ENCODE data around the gene AKT3. TPM values are rescaled to one million over a fixed set of nuclear protein-coding genes. Genes with fewer than 3 reads are reported as not detected.
"Not testable (repeated sequence)": the region's sequence is repeated elsewhere in the genome, so short reads cannot be mapped to it uniquely, and the experiment has no call there.

The AKT3 gene
- total RNA-seq, 2 experiments from 2014 or later: 63.3 to 78.2 TPM

DNA sequence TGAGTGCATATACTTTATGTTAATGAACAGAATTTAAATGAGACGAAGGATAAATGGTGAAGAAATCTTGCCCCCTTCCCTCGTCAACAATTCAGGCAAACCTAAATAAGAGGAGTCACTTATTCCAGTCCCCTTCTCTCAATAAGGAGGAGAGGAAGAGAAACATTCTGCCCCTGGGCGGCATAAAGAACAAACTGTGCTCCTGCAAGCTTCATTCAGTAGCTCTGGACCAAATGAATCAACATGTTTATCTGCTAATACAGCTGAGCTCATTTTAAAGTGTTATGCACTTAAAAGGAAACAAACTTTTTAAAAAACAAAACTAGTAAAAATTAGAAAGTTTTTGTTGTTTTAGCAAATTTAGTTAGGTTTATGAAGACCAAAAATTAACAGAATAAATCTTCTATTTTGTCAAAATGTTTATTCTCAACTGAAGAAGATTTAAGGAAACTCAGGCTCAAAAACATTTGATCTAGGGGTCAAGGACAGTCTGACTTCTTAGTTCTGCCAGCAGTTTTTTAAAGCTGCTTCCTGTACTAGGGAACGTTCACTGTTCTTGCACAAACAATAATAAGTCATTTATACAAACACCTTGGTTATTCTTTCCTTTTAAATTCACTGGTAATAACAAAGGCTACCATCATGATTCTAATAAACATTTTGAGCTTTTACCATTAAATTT, 58.3 kb downstream of the AKT3 start:
- ATAC-seq (ENCODE audit: low read depth): no peak
- no peak overlapping the region for H3K27ac Mint-ChIP-seq
- POLR2A ChIA-PET: no interaction called here
- no peaks in the 10 kb centered on the region for H3K27me3 Mint-ChIP-seq
- DNase-seq: no peak
- peaks cover 2% of the 10 kb centered on the region for H3K9me3 Mint-ChIP-seq
- H3K4me3 Mint-ChIP-seq: no peak overlapping the region
- peaks cover 5% of the 10 kb centered on the region for H3K4me1 Mint-ChIP-seq
- peaks cover 7% of the 10 kb centered on the region for H3K36me3 Mint-ChIP-seq

DNA sequence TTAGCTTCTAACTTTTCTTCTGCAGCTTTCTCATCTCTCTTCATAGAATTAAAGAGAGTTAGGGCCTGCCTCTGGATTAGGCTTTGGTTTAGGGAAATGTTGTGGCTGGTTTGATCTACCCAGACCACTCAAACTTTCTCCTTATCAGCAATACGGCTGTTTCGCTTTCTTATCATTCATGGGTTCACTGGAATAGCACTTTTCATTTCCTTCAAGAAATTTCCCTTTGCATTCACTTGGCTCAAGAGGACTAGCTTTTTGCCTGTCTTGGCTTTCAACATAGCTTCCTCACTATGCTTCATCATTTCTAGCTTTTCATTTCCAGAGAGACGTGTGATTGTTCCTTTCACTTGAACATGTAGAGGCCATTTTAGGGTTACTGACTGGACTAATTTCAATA, 59.6 kb downstream of the AKT3 start:
- Mint-ChIP-seq H3K27ac (no peak overlapping the region), H3K4me1 (peaks cover 5% of the 10 kb centered on the region), H3K36me3 (peaks cover 5% of the 10 kb centered on the region), H3K27me3 (no peaks in the 10 kb centered on the region), H3K9me3 (peaks cover 2% of the 10 kb centered on the region), H3K4me3 (no peak overlapping the region)
- ATAC-seq (ENCODE audit: low read depth): no peak
- POLR2A ChIA-PET: no interaction called here
- DNase-seq: no peak

DNA sequence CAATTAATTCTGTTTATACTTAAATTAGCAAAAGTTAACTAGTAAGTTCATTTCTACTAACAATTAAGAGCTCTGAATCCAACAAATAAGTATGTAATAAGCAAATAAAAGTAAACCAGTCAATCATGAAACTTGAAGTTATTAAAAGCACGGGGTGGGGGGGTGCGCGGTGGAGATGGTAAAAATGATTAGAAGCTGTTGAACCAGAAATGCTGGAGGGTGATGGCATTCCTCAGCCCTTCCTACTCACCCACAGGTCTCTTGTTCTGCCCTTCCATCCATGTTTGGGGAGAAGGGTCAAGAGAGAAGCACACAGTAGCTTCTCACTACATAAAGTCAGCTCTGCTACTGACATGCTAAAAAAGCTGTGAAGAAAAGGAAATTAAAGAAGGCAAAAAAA, 63.5 kb downstream of the AKT3 start:
- ATAC-seq (ENCODE audit: low read depth) (no peak), DNase-seq (no peak)
- Mint-ChIP-seq H3K4me1 (peaks cover 4% of the 10 kb centered on the region), H3K27ac (no peak overlapping the region), H3K4me3 (no peak overlapping the region), H3K36me3 (peaks cover 5% of the 10 kb centered on the region), H3K9me3 (peaks cover 2% of the 10 kb centered on the region), H3K27me3 (no peaks in the 10 kb centered on the region)
- POLR2A ChIA-PET: no interaction called here

DNA sequence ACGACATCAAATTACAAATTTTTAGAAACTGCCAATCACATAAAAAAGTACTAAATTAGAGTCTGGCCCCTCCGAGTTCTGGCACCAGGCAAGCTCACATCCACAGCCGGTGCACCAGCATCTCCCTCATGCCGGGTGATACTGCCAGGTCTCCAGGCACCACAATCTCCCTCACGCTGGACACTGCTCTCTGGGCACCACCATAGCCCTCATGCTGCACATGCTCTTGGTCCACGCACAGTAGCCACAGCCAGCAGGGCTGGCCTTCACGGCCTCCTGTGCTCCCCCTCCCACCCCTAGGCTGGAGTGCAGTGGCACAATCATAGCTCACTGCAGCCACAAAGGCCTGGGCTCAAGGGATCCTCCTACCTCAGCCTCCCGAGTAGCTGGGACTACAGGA, 65.5 kb downstream of the AKT3 start:
- no peak for DNase-seq
- Mint-ChIP-seq H3K27me3 (no peaks in the 10 kb centered on the region), H3K36me3 (peaks cover 2% of the 10 kb centered on the region), H3K27ac (no peak overlapping the region), H3K9me3 (peaks cover 2% of the 10 kb centered on the region), H3K4me3 (no peak overlapping the region), H3K4me1 (no peaks in the 10 kb centered on the region)
- no peak for ATAC-seq (ENCODE audit: low read depth)
- POLR2A ChIA-PET: no interaction called here

DNA sequence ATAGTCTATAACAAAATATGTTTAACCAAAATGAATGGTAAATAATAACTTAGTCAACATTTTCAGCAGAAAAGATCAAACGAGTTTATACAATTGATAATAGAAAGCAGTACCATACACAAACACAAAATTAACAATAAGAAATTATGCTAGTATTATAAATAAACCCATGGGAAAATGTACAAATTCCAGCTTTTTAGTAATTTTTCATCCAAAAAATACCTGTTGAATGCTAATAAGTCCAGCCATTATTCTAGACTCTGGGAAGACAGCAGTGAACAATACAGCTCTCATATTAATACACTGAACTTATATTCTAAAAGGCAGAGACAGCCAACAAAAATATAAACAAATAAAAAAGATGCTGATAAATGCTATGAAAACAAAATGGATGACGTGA, 66.3 kb downstream of the AKT3 start:
- Mint-ChIP-seq H3K36me3 (no peaks in the 10 kb centered on the region), H3K4me1 (no peaks in the 10 kb centered on the region), H3K27ac (no peak overlapping the region), H3K27me3 (no peaks in the 10 kb centered on the region), H3K4me3 (no peak overlapping the region), H3K9me3 (no peaks in the 10 kb centered on the region)
- POLR2A ChIA-PET: no interaction called here
- ATAC-seq (ENCODE audit: low read depth): no peak
- DNase-seq: no peak

DNA sequence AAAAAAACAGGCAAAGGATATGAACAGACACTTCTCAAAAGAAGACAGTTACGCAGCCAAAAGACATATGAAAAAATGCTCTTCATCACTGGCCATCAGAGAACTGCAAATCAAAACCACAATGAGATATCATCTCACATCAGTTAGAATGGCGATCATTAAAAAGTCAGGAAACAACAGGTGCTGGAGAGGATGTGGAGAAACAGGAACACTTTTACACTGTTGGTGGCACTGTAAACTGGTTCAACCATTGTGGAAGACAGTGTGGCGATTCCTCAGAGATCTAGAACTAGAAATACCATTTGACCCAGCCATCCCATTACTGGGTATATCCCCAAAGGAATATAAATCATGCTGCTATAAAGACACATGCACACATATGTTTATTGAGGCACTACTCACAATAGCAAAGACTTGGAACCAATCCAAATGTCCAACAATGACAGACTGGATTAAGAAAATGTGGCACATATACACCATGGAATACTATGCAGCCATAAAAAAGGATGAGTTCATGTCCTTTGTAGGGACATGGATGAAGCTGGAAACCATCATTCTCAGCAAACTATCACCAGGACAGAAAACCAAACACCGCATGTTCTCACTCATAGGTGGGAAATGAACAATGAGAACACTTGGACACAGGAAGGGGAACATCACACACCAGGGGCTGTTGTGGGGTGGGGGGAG, 77.5 kb downstream of the AKT3 start:
- H3K4me3 Mint-ChIP-seq; H3K4me1 Mint-ChIP-seq; POLR2A ChIA-PET; H3K27ac Mint-ChIP-seq; ATAC-seq (ENCODE audit: low read depth); DNase-seq; H3K27me3 Mint-ChIP-seq: not testable (repeated sequence)
- Mint-ChIP-seq H3K36me3 (peaks cover 25% of the 10 kb centered on the region), H3K9me3 (peaks cover 11% of the 10 kb centered on the region)

DNA sequence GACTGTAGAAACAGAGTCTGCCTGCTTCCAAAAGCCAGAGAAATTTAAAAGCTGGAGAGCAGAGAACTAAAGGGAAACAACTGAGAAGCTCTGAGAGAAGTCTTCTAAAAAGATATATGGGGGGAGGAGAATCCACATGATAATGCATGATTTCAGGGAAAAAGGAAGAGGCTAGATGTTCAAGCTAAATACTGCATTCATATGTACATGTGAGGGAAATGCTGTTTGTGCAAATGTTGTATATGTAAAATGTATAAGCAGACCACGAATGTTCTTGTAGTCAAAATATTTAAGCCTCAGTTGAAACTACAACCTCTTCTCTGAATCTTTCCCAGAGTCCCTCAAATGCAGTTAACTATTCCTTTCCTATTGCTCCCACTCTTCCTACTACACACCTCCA, 79.2 kb downstream of the AKT3 start:
- peaks cover 18% of the 10 kb centered on the region for H3K36me3 Mint-ChIP-seq
- POLR2A ChIA-PET: no interaction called here
- H3K9me3 Mint-ChIP-seq: peaks cover 5% of the 10 kb centered on the region

DNA sequence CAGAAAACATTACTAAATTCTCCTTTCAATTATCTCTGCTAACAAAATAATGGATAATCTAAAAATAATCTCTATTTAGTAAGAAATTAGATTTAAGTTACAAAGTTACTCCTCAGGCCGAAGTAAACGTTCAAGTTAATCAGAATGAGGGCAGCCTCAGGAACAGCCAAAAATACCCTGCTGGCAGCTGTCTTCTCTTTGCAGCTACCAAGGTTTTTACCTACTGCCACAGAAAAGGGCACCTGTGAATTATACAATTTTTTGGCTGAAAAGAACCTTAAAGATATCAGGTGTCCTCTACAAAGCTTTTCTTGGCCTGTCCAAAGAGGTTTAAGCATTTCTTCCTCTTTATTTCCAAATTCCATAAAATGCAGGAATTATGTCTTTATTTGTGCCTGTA, 84.4 kb downstream of the AKT3 start:
- Mint-ChIP-seq H3K4me1 (no peaks in the 10 kb centered on the region), H3K9me3 (no peaks in the 10 kb centered on the region), H3K4me3 (no peak overlapping the region), H3K27me3 (no peaks in the 10 kb centered on the region), H3K27ac (no peak overlapping the region), H3K36me3 (peaks cover 3% of the 10 kb centered on the region)
- ATAC-seq (ENCODE audit: low read depth) (no peak), DNase-seq (no peak)
- POLR2A ChIA-PET: no interaction called here

More for the DNA sequence above, 79.2 kb downstream of the AKT3 start:
- no peaks in the 10 kb centered on the region for H3K27me3 Mint-ChIP-seq
- DNase-seq: no peak
- no peaks in the 10 kb centered on the region for H3K4me1 Mint-ChIP-seq
- no peak overlapping the region for H3K4me3 Mint-ChIP-seq
- ATAC-seq (ENCODE audit: low read depth): no peak
- no peak overlapping the region for H3K27ac Mint-ChIP-seq

DNA sequence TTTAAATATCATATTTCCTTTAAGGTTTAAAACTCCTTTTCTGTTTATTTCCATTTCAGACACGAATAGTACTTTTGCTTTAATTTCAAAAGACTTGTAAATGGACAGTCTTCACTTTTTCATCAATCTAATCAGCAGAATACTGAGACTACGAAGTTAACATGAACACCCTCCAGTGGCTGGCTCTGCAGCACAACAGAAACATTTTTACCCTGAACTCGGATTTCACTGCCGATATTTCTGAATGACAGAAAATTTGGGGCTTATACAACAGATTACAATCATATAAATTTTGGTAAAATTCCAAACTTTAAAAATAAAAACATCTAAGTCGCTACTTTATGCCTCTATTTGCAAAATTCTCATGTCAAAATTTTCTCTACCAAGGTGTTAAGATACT, 86.2 kb downstream of the AKT3 start:
- no peak for ATAC-seq (ENCODE audit: low read depth)
- no peaks in the 10 kb centered on the region for H3K36me3 Mint-ChIP-seq
- H3K27ac Mint-ChIP-seq: no peak overlapping the region
- no peaks in the 10 kb centered on the region for H3K4me1 Mint-ChIP-seq
- POLR2A ChIA-PET: no interaction called here
- DNase-seq: no peak
- H3K27me3 Mint-ChIP-seq: no peaks in the 10 kb centered on the region
- H3K9me3 Mint-ChIP-seq: no peaks in the 10 kb centered on the region
- no peak overlapping the region for H3K4me3 Mint-ChIP-seq

DNA sequence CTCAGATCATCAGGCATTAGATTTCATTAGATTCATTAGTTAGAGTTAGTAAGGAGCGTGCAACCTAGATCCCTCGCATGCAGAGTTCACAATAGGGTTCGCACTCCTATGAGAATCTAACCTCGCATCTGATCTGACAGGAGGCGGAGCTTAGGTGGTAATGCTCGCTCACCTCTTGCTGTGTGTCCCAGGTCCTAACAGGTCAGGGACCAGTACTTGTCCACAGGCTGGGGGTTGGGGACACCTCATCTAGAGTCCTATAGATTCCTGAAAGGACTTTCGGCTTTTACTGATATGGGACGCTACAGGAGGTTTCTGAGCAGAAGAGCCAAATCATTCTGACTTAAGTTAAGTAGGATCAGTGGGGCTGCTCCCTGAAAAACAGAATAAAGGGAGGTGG, 91.4 kb downstream of the AKT3 start:
- H3K4me1 Mint-ChIP-seq: no peaks in the 10 kb centered on the region
- POLR2A ChIA-PET: no interaction called here
- ATAC-seq (ENCODE audit: low read depth) (no peak), DNase-seq (no peak)
- no peak overlapping the region for H3K27ac Mint-ChIP-seq
- H3K9me3 Mint-ChIP-seq: no peaks in the 10 kb centered on the region
- no peaks in the 10 kb centered on the region for H3K36me3 Mint-ChIP-seq
- H3K4me3 Mint-ChIP-seq: no peak overlapping the region
- H3K27me3 Mint-ChIP-seq: no peaks in the 10 kb centered on the region

DNA sequence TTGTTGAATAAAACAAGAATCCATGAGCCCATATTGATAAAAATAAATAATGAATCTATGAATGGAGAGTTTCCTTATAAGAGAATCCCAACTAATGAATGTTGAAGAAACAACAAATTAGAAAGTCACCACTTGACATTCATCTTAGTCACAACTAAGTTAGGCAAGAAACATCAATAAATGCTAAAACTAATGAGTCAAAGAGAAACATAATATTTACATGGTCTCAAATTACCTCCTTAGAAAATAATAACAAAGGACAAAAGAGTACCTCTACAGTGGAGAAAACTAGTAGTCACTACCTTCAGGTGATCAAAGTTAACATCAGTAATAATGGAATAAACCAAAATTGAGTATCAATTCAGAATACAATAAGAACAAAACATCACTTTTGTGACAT, 93.5 kb downstream of the AKT3 start:
- no peaks in the 10 kb centered on the region for H3K27me3 Mint-ChIP-seq
- no peak overlapping the region for H3K27ac Mint-ChIP-seq
- POLR2A ChIA-PET: no interaction called here
- no peaks in the 10 kb centered on the region for H3K4me1 Mint-ChIP-seq
- no peaks in the 10 kb centered on the region for H3K9me3 Mint-ChIP-seq
- DNase-seq: no peak
- no peak for ATAC-seq (ENCODE audit: low read depth)
- no peaks in the 10 kb centered on the region for H3K36me3 Mint-ChIP-seq
- no peak overlapping the region for H3K4me3 Mint-ChIP-seq

DNA sequence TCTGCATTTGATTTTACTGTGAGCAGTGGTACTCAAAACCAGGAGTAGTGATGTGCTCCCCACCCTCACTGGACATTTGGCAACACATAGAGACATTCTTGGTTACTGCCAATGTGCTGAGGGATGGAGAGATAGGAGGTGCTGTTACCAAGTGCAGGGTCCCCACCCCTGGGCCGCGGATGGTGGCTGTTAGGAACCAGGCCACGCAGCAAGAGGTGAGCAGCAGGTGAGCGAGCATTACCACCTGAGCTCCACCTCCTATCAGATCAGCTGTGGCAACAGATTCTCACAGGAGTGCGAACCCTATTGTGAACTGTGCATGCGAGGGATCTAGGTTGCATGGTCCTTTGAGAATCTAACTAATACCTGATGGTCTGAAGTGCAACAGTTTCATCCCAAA, 95.7 kb downstream of the AKT3 start:
- DNase-seq: no peak
- Mint-ChIP-seq H3K4me3 (no peak overlapping the region), H3K27ac (no peak overlapping the region), H3K36me3 (no peaks in the 10 kb centered on the region), H3K4me1 (no peaks in the 10 kb centered on the region), H3K9me3 (no peaks in the 10 kb centered on the region), H3K27me3 (no peaks in the 10 kb centered on the region)
- no peak for ATAC-seq (ENCODE audit: low read depth)
- POLR2A ChIA-PET: no interaction called here

DNA sequence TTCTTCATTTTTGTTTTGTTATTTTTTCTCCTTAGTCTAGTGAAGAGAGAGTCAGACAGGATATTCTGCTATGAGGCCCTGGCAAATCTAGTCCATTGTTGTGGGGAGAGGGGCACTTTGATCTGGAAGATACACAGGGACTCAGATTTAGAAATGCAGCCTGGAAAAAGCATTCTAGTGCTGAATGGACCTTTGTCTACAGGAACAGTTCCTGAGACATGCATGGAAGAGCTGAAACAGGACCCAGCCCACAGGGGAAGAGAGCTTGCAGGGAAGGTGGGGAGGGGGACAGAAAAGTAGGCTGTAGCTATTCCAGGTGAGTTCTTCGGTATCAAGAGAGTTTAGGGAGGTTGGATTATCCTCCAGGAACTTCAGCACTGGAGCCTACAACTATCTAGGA, 98.5 kb downstream of the AKT3 start:
- Mint-ChIP-seq H3K27ac (no peak overlapping the region), H3K36me3 (no peaks in the 10 kb centered on the region), H3K4me1 (peaks cover 1% of the 10 kb centered on the region), H3K9me3 (no peaks in the 10 kb centered on the region), H3K4me3 (no peak overlapping the region), H3K27me3 (no peaks in the 10 kb centered on the region)
- no peak for ATAC-seq (ENCODE audit: low read depth)
- no peak for DNase-seq
- POLR2A ChIA-PET: no interaction called here

DNA sequence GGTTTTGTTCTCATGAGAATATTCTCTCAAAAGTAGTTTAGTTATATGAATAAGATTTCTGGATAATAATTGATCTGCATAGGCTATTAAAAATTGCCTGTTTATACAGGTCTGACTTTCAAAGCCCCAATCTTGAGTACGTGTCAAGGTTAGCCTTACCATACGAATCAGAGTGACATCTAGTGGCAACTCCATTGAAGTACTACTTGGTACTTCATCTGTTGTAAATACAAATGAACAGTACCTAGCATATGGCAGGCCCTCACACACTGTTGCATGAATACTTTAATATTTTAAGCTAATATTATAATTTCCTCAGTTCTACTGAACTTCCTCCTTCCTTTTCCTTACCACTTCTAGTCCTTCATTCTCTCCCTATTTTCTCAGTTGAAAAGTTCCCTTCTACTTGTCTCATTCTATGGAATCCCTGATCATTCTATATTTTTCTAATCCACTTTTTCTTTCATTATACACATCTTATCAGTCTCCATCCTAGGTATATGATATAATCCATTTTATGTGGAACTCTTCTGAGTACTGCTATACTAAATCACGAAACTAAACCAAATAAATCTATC, 101.2 kb downstream of the AKT3 start:
- H3K4me1 Mint-ChIP-seq: peaks cover 1% of the 10 kb centered on the region
- H3K27ac Mint-ChIP-seq: no peak overlapping the region
- DNase-seq (no peak), ATAC-seq (ENCODE audit: low read depth) (peak; percentile 89)
- POLR2A ChIA-PET: no interaction called here
- no peaks in the 10 kb centered on the region for H3K9me3 Mint-ChIP-seq
- no peak overlapping the region for H3K4me3 Mint-ChIP-seq
- H3K36me3 Mint-ChIP-seq: no peaks in the 10 kb centered on the region
- H3K27me3 Mint-ChIP-seq: no peaks in the 10 kb centered on the region
